Measurements from ENCODE around the gene ESYT2.

- TF ChIP-seq GATA2 (IDR thresholded peaks at IDR 0.05; ENCODE audit: low read depth, low read length), result no peak
- no peak for TF ChIP-seq GATA3 (IDR thresholded peaks at IDR 0.05; ENCODE audit: low read depth, low read length)
These were observed 17.0 kb upstream of the ESYT2 start for GRCh38 chr7:158846304-158846703.

All from SH-SY5Y (cell line).